Mononuclear cell (primary cell): Measurements from ENCODE around the gene GPN1. TPM values are rescaled to one million over a fixed set of nuclear protein-coding genes. Genes with fewer than 3 reads are reported as not detected.
"Not testable (repeated sequence)": the region's sequence is repeated elsewhere in the genome, so short reads cannot be mapped to it uniquely, and the experiment has no call there.

Experiments
- H3K27me3 ChIP-seq: 2 replicates; pipeline ENCODE4 v1.6.0; 2011; ENCODE audit warnings: low read length, control low read depth; ENCODE audit not compliant: insufficient read depth
- H3K4me1 ChIP-seq: 2 replicates; pipeline ENCODE4 v1.5.1; 2011; ENCODE audit warnings: mild to moderate bottlenecking, low read length, control low read depth; ENCODE audit not compliant: insufficient read depth
- H3K4me3 ChIP-seq: 2 replicates; pipeline ENCODE4 v1.5.1; 2011; ENCODE audit warnings: mild to moderate bottlenecking, low read length, moderate library complexity
- H3K9me3 ChIP-seq: 2 replicates; pipeline ENCODE4 v1.5.1; 2011; ENCODE audit warnings: low read depth, mild to moderate bottlenecking, control low read depth, low read length
- total RNA-seq: library from RNA; depleted of rRNA; stranded (reverse); fragments of >200 nt; gene quantifications from one replicate; pipeline ENCODE4 v1.2.3, GENCODE V29; 2012

The GPN1 gene
- total RNA-seq, result 25.8 TPM

GRCh38 chr2:27628767-27629709 lies at the start of gene GPN1, which contains the start of gene CCDC121:
TSS of gene GPN1 (plus strand) at chr2:27629050. CDS start at chr2:27629059, 9 bp downstream.
TSS of gene CCDC121 (minus strand) at chr2:27629012. CDS start at chr2:27627799, 1,213 bp downstream.
- no peaks in the 10 kb centered on the region for H3K9me3 ChIP-seq
- H3K4me1 ChIP-seq, result peaks cover 30% of the 10 kb centered on the region
- peak within 1 kb of the TSS; percentile 88 for H3K4me3 ChIP-seq
- no peaks in the 10 kb centered on the region for H3K27me3 ChIP-seq

GRCh38 chr2:27581417-27582128 lies 47.3 kb upstream of the GPN1 start:
- no peaks in the 10 kb centered on the region for H3K27me3 ChIP-seq
- no peak overlapping the region for H3K4me3 ChIP-seq
- H3K9me3 ChIP-seq, result peaks cover 6% of the 10 kb centered on the region
- peaks cover 31% of the 10 kb centered on the region for H3K4me1 ChIP-seq

- Histone ChIP-seq H3K4me1 (peaks cover 31% of the 10 kb centered on the region), H3K9me3 (peaks cover 5% of the 10 kb centered on the region), H3K4me3 (peak overlapping the region; percentile 56), H3K27me3 (no peaks in the 10 kb centered on the region)
Observed at GRCh38 chr2:27582129-27582694, 46.6 kb upstream of the GPN1 start.

- Histone ChIP-seq H3K4me3 (peak within 1 kb of the TSS; percentile 56), H3K4me1 (peaks cover 31% of the 10 kb centered on the region), H3K27me3 (no peaks in the 10 kb centered on the region), H3K9me3 (no peaks in the 10 kb centered on the region)
Observed at GRCh38 chr2:27582695-27583389, 46.0 kb upstream of the GPN1 start, which contains the start of gene ZNF512. TSS of gene ZNF512 (plus strand) at chr2:27583042. CDS start at chr2:27583113, 71 bp downstream.

GRCh38 chr2:27583390-27583915 lies 45.4 kb upstream of the GPN1 start:
- H3K4me1 ChIP-seq, result peaks cover 31% of the 10 kb centered on the region
- H3K9me3 ChIP-seq, result peaks cover 1% of the 10 kb centered on the region
- H3K27me3 ChIP-seq, result no peaks in the 10 kb centered on the region
- H3K4me3 ChIP-seq, result peak overlapping the region; percentile 56

- Histone ChIP-seq H3K27me3 (no peaks in the 10 kb centered on the region), H3K4me3 (no peak overlapping the region), H3K9me3 (peaks cover 13% of the 10 kb centered on the region), H3K4me1 (peaks cover 31% of the 10 kb centered on the region)
Observed at GRCh38 chr2:27584597-27584996, 44.3 kb upstream of the GPN1 start.

- peaks cover 26% of the 10 kb centered on the region for H3K9me3 ChIP-seq
- H3K4me1 ChIP-seq, result peaks cover 37% of the 10 kb centered on the region
- H3K4me3 ChIP-seq, result no peak overlapping the region
- H3K27me3 ChIP-seq, result no peaks in the 10 kb centered on the region
Observed at GRCh38 chr2:27587025-27587424, 41.8 kb upstream of the GPN1 start.

- Histone ChIP-seq H3K4me3 (no peak overlapping the region), H3K27me3 (no peaks in the 10 kb centered on the region)
Observed at GRCh38 chr2:27588308-27588707, 40.5 kb upstream of the GPN1 start.

GRCh38 chr2:27591745-27592144 lies 37.1 kb upstream of the GPN1 start:
- H3K27me3 ChIP-seq, result no peaks in the 10 kb centered on the region
- peaks cover 26% of the 10 kb centered on the region for H3K9me3 ChIP-seq
- H3K4me1 ChIP-seq, result peaks cover 11% of the 10 kb centered on the region
- H3K4me3 ChIP-seq, result no peak overlapping the region

More at GRCh38 chr2:27588308-27588707, 40.5 kb upstream of the GPN1 start:
- peaks cover 26% of the 10 kb centered on the region for H3K9me3 ChIP-seq
- peaks cover 35% of the 10 kb centered on the region for H3K4me1 ChIP-seq

GRCh38 chr2:27593240-27593639 lies 35.6 kb upstream of the GPN1 start:
- Histone ChIP-seq H3K9me3 (peaks cover 26% of the 10 kb centered on the region), H3K4me1 (peaks cover 17% of the 10 kb centered on the region), H3K4me3 (no peak overlapping the region), H3K27me3 (no peaks in the 10 kb centered on the region)

- H3K27me3 ChIP-seq, H3K4me3 ChIP-seq: not testable (repeated sequence)
- H3K9me3 ChIP-seq, result peaks cover 18% of the 10 kb centered on the region
- H3K4me1 ChIP-seq, result peaks cover 26% of the 10 kb centered on the region
Observed at GRCh38 chr2:27594020-27594703, 34.7 kb upstream of the GPN1 start.

- H3K9me3 ChIP-seq, H3K27me3 ChIP-seq, H3K4me3 ChIP-seq: not testable (repeated sequence)
- H3K4me1 ChIP-seq, result peaks cover 26% of the 10 kb centered on the region
Observed at GRCh38 chr2:27595412-27595811, 33.4 kb upstream of the GPN1 start.

- no peak overlapping the region for H3K4me3 ChIP-seq
Observed at GRCh38 chr2:27596627-27597026, 32.2 kb upstream of the GPN1 start.

GRCh38 chr2:27606611-27607010 lies 22.2 kb upstream of the GPN1 start:
- Histone ChIP-seq H3K4me3 (no peak overlapping the region), H3K4me1 (no peaks in the 10 kb centered on the region), H3K9me3 (no peaks in the 10 kb centered on the region), H3K27me3 (no peaks in the 10 kb centered on the region)

More at GRCh38 chr2:27596627-27597026, 32.2 kb upstream of the GPN1 start:
- Histone ChIP-seq H3K27me3 (no peaks in the 10 kb centered on the region), H3K4me1 (peaks cover 24% of the 10 kb centered on the region), H3K9me3 (no peaks in the 10 kb centered on the region)
